Mesenchymal stem cell (in vitro differentiated cells and primary cell): ENCODE measurements around the gene OGFOD2.

ENCODE experiments used
- DNase-seq: peaks from one replicate; pipeline ENCODE4 v3.0.0-alpha.2; 2013
- H2AFZ ChIP-seq: one replicate; pipeline ENCODE4 v1.6.1; 2013; ENCODE audit warnings: low read depth, mild to moderate bottlenecking, control low read depth, inconsistent platforms, low read length, moderate library complexity
- H2AK5ac ChIP-seq: 2 replicates; pipeline ENCODE4 v1.6.1; 2013; ENCODE audit warnings: low read length, moderate library complexity, mild to moderate bottlenecking, inconsistent platforms; ENCODE audit not compliant: severe bottlenecking
- H2BK120ac ChIP-seq: one replicate; pipeline ENCODE4 v1.6.1; 2013; ENCODE audit warnings: low read depth, mild to moderate bottlenecking, inconsistent platforms, low read length, moderate library complexity
- H2BK12ac ChIP-seq, 2 experiments: one replicate each; pipeline ENCODE4 v1.6.1; 2013; ENCODE audit warnings: inconsistent platforms in 2 of 2, low read length in 2 of 2, mild to moderate bottlenecking in 2 of 2, moderate library complexity in 2 of 2, control low read depth in 1 of 2
- H2BK15ac ChIP-seq: one replicate; pipeline ENCODE4 v1.6.1; 2013; ENCODE audit warnings: mild to moderate bottlenecking, low read depth, inconsistent platforms; ENCODE audit not compliant: poor library complexity, severe bottlenecking
- H2BK5ac ChIP-seq: 2 replicates; pipeline ENCODE4 v1.6.1; 2013; ENCODE audit warnings: low read depth, mild to moderate bottlenecking, low read length, control low read depth, inconsistent platforms; ENCODE audit not compliant: poor library complexity, severe bottlenecking
- H3K14ac ChIP-seq, 2 experiments: one replicate each; pipeline ENCODE4 v1.6.1; 2013; ENCODE audit warnings: inconsistent platforms in 2 of 2, low read length in 2 of 2, control low read depth in 1 of 2, mild to moderate bottlenecking in 1 of 2, moderate library complexity in 1 of 2
- H3K18ac ChIP-seq, 2 experiments: one replicate each; pipeline ENCODE4 v1.6.1; 2013; ENCODE audit warnings: inconsistent platforms in 2 of 2, low read length in 2 of 2, control low read depth in 1 of 2, low read depth in 1 of 2, mild to moderate bottlenecking in 1 of 2
- H3K23ac ChIP-seq, 2 experiments: one replicate each; pipeline ENCODE4 v1.6.1; 2013; ENCODE audit warnings: inconsistent platforms in 2 of 2, low read length in 2 of 2, mild to moderate bottlenecking in 2 of 2, moderate library complexity in 2 of 2, control low read depth in 1 of 2
- H3K27ac ChIP-seq: 2 replicates; pipeline ENCODE4 v1.5.1; 2013; ENCODE audit warnings: mild to moderate bottlenecking, moderate library complexity, low read length, control low read depth, inconsistent platforms; ENCODE audit not compliant: poor library complexity, severe bottlenecking
- H3K27me3 ChIP-seq, 2 experiments: 2 replicates each; pipeline versions ENCODE4 v1.6.1 to v1.7.0; 2013; ENCODE audit warnings: low read length in 2 of 2, mild to moderate bottlenecking in 2 of 2, moderate library complexity in 2 of 2, control low read depth in 1 of 2, inconsistent platforms in 1 of 2; ENCODE audit not compliant: control insufficient read depth in 1 of 2, insufficient read depth in 1 of 2
- H3K36me3 ChIP-seq, 2 experiments: 2 replicates each; pipeline versions ENCODE4 v1.6.1 to v1.7.0; 2013; ENCODE audit warnings: low read length in 2 of 2, control low read depth in 1 of 2, inconsistent platforms in 1 of 2, low read depth in 1 of 2, mild to moderate bottlenecking in 1 of 2; ENCODE audit not compliant: insufficient read depth in 2 of 2, control insufficient read depth in 1 of 2
- H3K4ac ChIP-seq, 2 experiments: one replicate each; pipeline ENCODE4 v1.6.1; 2013; ENCODE audit warnings: inconsistent platforms in 2 of 2, low read length in 2 of 2, mild to moderate bottlenecking in 2 of 2, moderate library complexity in 2 of 2, control low read depth in 1 of 2, low read depth in 1 of 2
- H3K4me1 ChIP-seq: 2 replicates; pipeline ENCODE4 v1.6.1; 2013; ENCODE audit warnings: low read depth, low read length, control low read depth; ENCODE audit not compliant: control insufficient read depth, insufficient read depth
- H3K4me2 ChIP-seq: 2 replicates; pipeline ENCODE4 v1.6.1; 2013; ENCODE audit warnings: low read length, mild to moderate bottlenecking, inconsistent platforms; ENCODE audit not compliant: poor library complexity, severe bottlenecking
- H3K4me3 ChIP-seq, 2 experiments: 2 replicates each; pipeline versions ENCODE4 v1.5.1 to v1.7.0; 2013; ENCODE audit warnings: low read length in 2 of 2, mild to moderate bottlenecking in 2 of 2, control low read depth in 1 of 2, low read depth in 1 of 2; ENCODE audit not compliant: insufficient read depth in 1 of 2
- H3K79me1 ChIP-seq: replicated peaks from 2 replicates; pipeline ENCODE4 v1.6.1; 2013; ENCODE audit warnings: mild to moderate bottlenecking, control low read depth, low read length, inconsistent platforms; ENCODE audit not compliant: poor library complexity, severe bottlenecking
- H3K9ac ChIP-seq: 2 replicates; pipeline ENCODE4 v1.7.0; 2013; ENCODE audit warnings: mild to moderate bottlenecking, low read length, moderate library complexity
- H3K9me3 ChIP-seq: 2 replicates; pipeline ENCODE4 v1.7.0; 2013; ENCODE audit warnings: mild to moderate bottlenecking, low read length; ENCODE audit not compliant: control insufficient read depth
- H4K8ac ChIP-seq: one replicate; pipeline ENCODE4 v1.6.1; 2013; ENCODE audit warnings: inconsistent platforms, mild to moderate bottlenecking, low read length, moderate library complexity
- H4K91ac ChIP-seq: one replicate; pipeline ENCODE4 v1.6.1; 2013; ENCODE audit warnings: mild to moderate bottlenecking, low read length, inconsistent platforms
- WGBS: methylation state at CpG from one replicate; pipeline ENCODE4 v1.1.7; 2013; ENCODE audit warnings: mixed read lengths; 5-methylcytosine and 5-hydroxymethylcytosine counted together

OGFOD2 gene

GRCh38 chr12:122992386-122992785 lies 17.3 kb downstream of the OGFOD2 start:
- Histone ChIP-seq H3K23ac (no peak overlapping the region), H3K9me3 (no peaks in the 10 kb centered on the region), H3K79me1 (no peaks in the 10 kb centered on the region), H3K14ac (no peak overlapping the region), H3K18ac (no peak overlapping the region), H2BK120ac (no peak overlapping the region), H3K27me3 (no peaks in the 10 kb centered on the region), H2BK5ac (no peak overlapping the region), H3K4ac (no peak overlapping the region), H3K36me3 (peaks cover 31 to 60% of the 10 kb centered on the region in 2 experiments), H2AFZ (no peak overlapping the region), H2AK5ac (no peak overlapping the region), H3K27ac (no peak overlapping the region), H4K91ac (no peak overlapping the region), H2BK12ac (no peak overlapping the region), H3K4me1 (peaks cover 3% of the 10 kb centered on the region), H3K4me2 (no peak overlapping the region), H3K9ac (no peak overlapping the region), H4K8ac (no peak overlapping the region), H2BK15ac (no peak overlapping the region), H3K4me3 (no peak overlapping the region)
- no peak for DNase-seq
- 88% methylated on average over 19 of the region's 19 CpGs for WGBS

- Histone ChIP-seq H3K4me1 (peaks cover 3% of the 10 kb centered on the region), H2BK120ac (no peak overlapping the region), H4K91ac (no peak overlapping the region), H2AK5ac (no peak overlapping the region), H4K8ac (no peak overlapping the region), H3K79me1 (no peaks in the 10 kb centered on the region), H3K27me3 (no peaks in the 10 kb centered on the region), H3K27ac (no peak overlapping the region), H3K18ac (no peak overlapping the region), H3K9me3 (no peaks in the 10 kb centered on the region), H3K4me2 (no peak overlapping the region), H2BK5ac (no peak overlapping the region), H3K4me3 (no peak overlapping the region), H2BK15ac (no peak overlapping the region), H3K9ac (no peak overlapping the region), H3K36me3 (peaks cover 18 to 54% of the 10 kb centered on the region in 2 experiments), H3K4ac (no peak overlapping the region), H2AFZ (no peak overlapping the region), H2BK12ac (no peak overlapping the region), H3K23ac (no peak overlapping the region), H3K14ac (no peak overlapping the region)
- no peak for DNase-seq
- 97% methylated on average over 7 of the region's 10 CpGs for WGBS
Observed at GRCh38 chr12:122994140-122994675, 19.2 kb downstream of the OGFOD2 start.

GRCh38 chr12:122994781-122995502 lies 19.9 kb downstream of the OGFOD2 start:
- no peak overlapping the region for H2BK5ac ChIP-seq
- H3K4me3 ChIP-seq, result no peak overlapping the region
- H3K23ac ChIP-seq, result no peak overlapping the region
- H3K4me2 ChIP-seq, result no peak overlapping the region
- H3K9ac ChIP-seq, result no peak overlapping the region
- no peak for DNase-seq
- H3K27me3 ChIP-seq, result no peaks in the 10 kb centered on the region
- H3K36me3 ChIP-seq, result peaks cover 24 to 52% of the 10 kb centered on the region in 2 experiments
- H3K14ac ChIP-seq, result no peak overlapping the region
- H2AFZ ChIP-seq, result no peak overlapping the region
- H3K18ac ChIP-seq, result no peak overlapping the region
- H3K79me1 ChIP-seq, result no peaks in the 10 kb centered on the region
- H2BK120ac ChIP-seq, result no peak overlapping the region
- H3K27ac ChIP-seq, result no peak overlapping the region
- H2BK15ac ChIP-seq, result no peak overlapping the region
- no peak overlapping the region for H4K8ac ChIP-seq
- H3K9me3 ChIP-seq, result no peaks in the 10 kb centered on the region
- no peak overlapping the region for H2BK12ac ChIP-seq
- H2AK5ac ChIP-seq, result no peak overlapping the region
- no peak overlapping the region for H3K4ac ChIP-seq
- H4K91ac ChIP-seq, result no peak overlapping the region
- WGBS, result 96% methylated on average over 13 of the region's 13 CpGs
- H3K4me1 ChIP-seq, result peaks cover 4% of the 10 kb centered on the region

- no peak overlapping the region for H2AK5ac ChIP-seq
- no peaks in the 10 kb centered on the region for H3K27me3 ChIP-seq
- no peak overlapping the region for H3K27ac ChIP-seq
- H3K18ac ChIP-seq, result no peak overlapping the region
- no peak overlapping the region for H3K4me2 ChIP-seq
- no peak overlapping the region for H2BK12ac ChIP-seq
- H3K9me3 ChIP-seq, result no peaks in the 10 kb centered on the region
- H4K8ac ChIP-seq, result no peak overlapping the region
- no peak overlapping the region for H3K4me3 ChIP-seq
- no peak overlapping the region for H3K23ac ChIP-seq
- H2BK15ac ChIP-seq, result no peak overlapping the region
- H3K9ac ChIP-seq, result no peak overlapping the region
- no peak overlapping the region for H3K14ac ChIP-seq
- WGBS, result 93% methylated on average over 17 of the region's 20 CpGs
- no peak overlapping the region for H3K4ac ChIP-seq
- no peak overlapping the region for H2BK5ac ChIP-seq
- DNase-seq, result no peak
- H3K79me1 ChIP-seq, result no peaks in the 10 kb centered on the region
- H3K36me3 ChIP-seq, result peaks cover 24 to 53% of the 10 kb centered on the region in 2 experiments
- no peak overlapping the region for H2BK120ac ChIP-seq
- no peak overlapping the region for H2AFZ ChIP-seq
- H4K91ac ChIP-seq, result no peak overlapping the region
- H3K4me1 ChIP-seq, result peaks cover 5% of the 10 kb centered on the region
Observed at GRCh38 chr12:122995503-122996187, 20.6 kb downstream of the OGFOD2 start.
